Measurements from ENCODE around the gene SYNPO2L. TPM values are rescaled to one million over a fixed set of nuclear protein-coding genes. Genes with fewer than 3 reads are reported as not detected.
A peak's percentile ranks its signal among the peaks of the same experiment; 100 is the strongest.
"Not testable (repeated sequence)": the region's sequence is repeated elsewhere in the genome, so short reads cannot be mapped to it uniquely, and the experiment has no call there.

The SYNPO2L gene
- total RNA-seq, 1 donor from 2014 or later = not detected

- Mint-ChIP-seq H3K27ac (no peak overlapping the region), H3K27me3 (no peaks in the 10 kb centered on the region), H3K36me3 (ENCODE audit: low read depth) (peaks cover 12% of the 10 kb centered on the region), H3K4me3 (peak overlapping the region; percentile 24), H3K4me1 (peaks cover 24% of the 10 kb centered on the region), H3K9me3 (no peaks in the 10 kb centered on the region)
- intact Hi-C loops (cut with micrococcal nuclease) = loop anchor here (5.0 to 10.0 kb wide), 4 partner anchors 115 to 1200 kb away; partner anchors contain the start of genes ECD, FAM149B1, KAT6B and NDST2
- DNase-seq = no peak
- ChIA-PET POLR2A (interaction anchor here (0.7 to 0.9 kb wide), 3 partner anchors 9 to 131 kb away, joined by 3 to 7 read pairs (median 3); no protein-coding TSS in a partner anchor), CTCF (no interaction called here)
- no peak for ATAC-seq (ENCODE audit: low read depth)
- no peak for TF ChIP-seq CTCF (IDR thresholded peaks at IDR 0.05)
These were observed 28.5 kb downstream of the SYNPO2L start for GRCh38 chr10:73627300-73627699.

GRCh38 chr10:73625884-73626752, 29.7 kb downstream of the SYNPO2L start:
- ChIA-PET POLR2A (interaction anchor here (0.5 to 2.0 kb wide), 15 partner anchors 18 to 1609 kb away, joined by 3 to 16 read pairs (median 4); partner anchors contain the start of genes DNAJC9 and PPP3CB), CTCF (interaction anchor here (1.8 kb wide), 1 partner anchor 17 kb away, joined by 5 read pairs; no protein-coding TSS in a partner anchor)
- no peaks in the 10 kb centered on the region for H3K9me3 Mint-ChIP-seq
- H3K27me3 Mint-ChIP-seq = no peaks in the 10 kb centered on the region
- peaks cover 12% of the 10 kb centered on the region for H3K36me3 Mint-ChIP-seq (ENCODE audit: low read depth)
- TF ChIP-seq CTCF (IDR thresholded peaks at IDR 0.05) = no peak
- peaks cover 24% of the 10 kb centered on the region for H3K4me1 Mint-ChIP-seq
- H3K27ac Mint-ChIP-seq = peak overlapping the region; percentile 98
- peak overlapping the region; percentile 99 for H3K4me3 Mint-ChIP-seq
- peak; percentile 78 for DNase-seq
- intact Hi-C loops (cut with micrococcal nuclease) = loop anchor here (1.0 to 10.0 kb wide), 13 partner anchors 18 to 1485 kb away; partner anchors contain the start of genes DNAJC9, ECD, FAM149B1 and KAT6B
- ATAC-seq (ENCODE audit: low read depth) = peak; percentile 94

- intact Hi-C loops (cut with micrococcal nuclease) = loop anchor here (1.0 to 10.0 kb wide), 11 partner anchors 19 to 1202 kb away; partner anchors contain the start of genes DNAJC9, ECD, FAM149B1 and KAT6B
- peak overlapping the region; percentile 98 for H3K27ac Mint-ChIP-seq
- ATAC-seq (ENCODE audit: low read depth) = peak; percentile 60
These were observed 30.6 kb downstream of the SYNPO2L start for GRCh38 chr10:73625004-73625883.

GRCh38 chr10:73623056-73623455, 32.8 kb downstream of the SYNPO2L start:
- no peaks in the 10 kb centered on the region for H3K27me3 Mint-ChIP-seq
- CTCF ChIA-PET = no interaction called here
- POLR2A ChIA-PET = no interaction called here

More at GRCh38 chr10:73625004-73625883, 30.6 kb downstream of the SYNPO2L start:
- Mint-ChIP-seq H3K27me3 (no peaks in the 10 kb centered on the region), H3K36me3 (ENCODE audit: low read depth) (peaks cover 12% of the 10 kb centered on the region), H3K4me3 (peak overlapping the region; percentile 99), H3K4me1 (peaks cover 24% of the 10 kb centered on the region), H3K9me3 (no peaks in the 10 kb centered on the region)
- CTCF ChIA-PET = interaction anchor here (1.8 kb wide), 1 partner anchor 18 kb away, joined by 5 read pairs; no protein-coding TSS in a partner anchor
- POLR2A ChIA-PET = interaction anchor here (0.5 to 2.0 kb wide), 14 partner anchors 19 to 1610 kb away, joined by 3 to 16 read pairs (median 4); partner anchors contain the start of genes DNAJC9 and PPP3CB
- no peak for TF ChIP-seq CTCF (IDR thresholded peaks at IDR 0.05)
- no peak for DNase-seq

GRCh38 chr10:73620974-73621373, 34.9 kb downstream of the SYNPO2L start:
- CTCF ChIA-PET; DNase-seq; H3K27me3 Mint-ChIP-seq; H3K4me1 Mint-ChIP-seq; H3K36me3 Mint-ChIP-seq (ENCODE audit: low read depth); H3K4me3 Mint-ChIP-seq; POLR2A ChIA-PET; H3K27ac Mint-ChIP-seq; H3K9me3 Mint-ChIP-seq; ATAC-seq (ENCODE audit: low read depth): not testable (repeated sequence)
- intact Hi-C loops (cut with micrococcal nuclease) = loop anchor here (10.0 kb wide), 2 partner anchors 194 to 456 kb away; partner anchors contain the start of genes ECD, FAM149B1 and NDST2

More at GRCh38 chr10:73623056-73623455, 32.8 kb downstream of the SYNPO2L start:
- Mint-ChIP-seq H3K36me3 (ENCODE audit: low read depth) (peaks cover 12% of the 10 kb centered on the region), H3K9me3 (no peaks in the 10 kb centered on the region), H3K27ac (no peak overlapping the region), H3K4me3 (no peak overlapping the region), H3K4me1 (peaks cover 24% of the 10 kb centered on the region)
- TF ChIP-seq CTCF (IDR thresholded peaks at IDR 0.05) = no peak
- ATAC-seq (ENCODE audit: low read depth) (no peak), DNase-seq (no peak)
- intact Hi-C loops (cut with micrococcal nuclease) = loop anchor here (10.0 kb wide), 2 partner anchors 192 to 458 kb away; partner anchors contain the start of genes ECD, FAM149B1 and NDST2

GRCh38 chr10:73617143-73617542, 38.7 kb downstream of the SYNPO2L start:
- POLR2A ChIA-PET; H3K4me1 Mint-ChIP-seq; intact Hi-C loops (cut with micrococcal nuclease); H3K27me3 Mint-ChIP-seq; H3K27ac Mint-ChIP-seq; H3K9me3 Mint-ChIP-seq; H3K36me3 Mint-ChIP-seq (ENCODE audit: low read depth); DNase-seq; CTCF ChIA-PET; H3K4me3 Mint-ChIP-seq; ATAC-seq (ENCODE audit: low read depth): not testable (repeated sequence)
